Thyroid gland (tissue), 4 donors: Measurements from ENCODE around the gene MRPL2. TPM values are rescaled to one million over a fixed set of nuclear protein-coding genes. Genes with fewer than 3 reads are reported as not detected.

ENCODE experiments used
- DNase-seq, 2 donors: peaks; one replicate each; pipeline ENCODE4 v3.0.0-alpha.2; 2019
- H3K27ac ChIP-seq, 3 donors: fragments of 200-600 bp; sonication (generic); 1 replicate in 2 of 3; 2 replicates in 1 of 3; pipeline ENCODE4 v1.5.1; 2016 to 2019; ENCODE audit warnings: mild to moderate bottlenecking in 1 of 3, moderate library complexity in 1 of 3
- H3K27me3 ChIP-seq: fragments of 200-600 bp; sonication (generic); one replicate; pipeline ENCODE4 v1.5.1; 2019
- H3K36me3 ChIP-seq, 2 donors: fragments of 200-600 bp; sonication (generic); one replicate each; pipeline ENCODE4 v1.5.1; 2016 to 2019
- H3K4me1 ChIP-seq, 2 donors: fragments of 200-600 bp; sonication (generic); one replicate each; pipeline ENCODE4 v1.5.1; 2017 to 2019
- H3K4me3 ChIP-seq, 3 donors: fragments of 200-600 bp; sonication (generic); replicated peaks in 1 of 3; 1 replicate in 2 of 3; 2 replicates in 1 of 3; pipeline ENCODE4 v1.5.1; 2016; ENCODE audit warnings: mild to moderate bottlenecking in 1 of 3
- H3K9me3 ChIP-seq: fragments of 200-600 bp; sonication (generic); one replicate; pipeline ENCODE4 v1.5.1; 2017
- CTCF ChIP-seq, 6 experiments: fragments of 200-600 bp in 3 of 6; fragments of 450-650 bp in 3 of 6; sonication (generic) in 3 of 6; IDR thresholded peaks; one replicate each; pipeline ENCODE4 v1.5.1; 2016 to 2019; ENCODE audit warnings: antibody characterized with exemption in 6 of 6, mild to moderate bottlenecking in 2 of 6, inconsistent platforms in 1 of 6, moderate library complexity in 1 of 6
- POLR2A ChIP-seq, 2 donors: fragments of 450-650 bp; IDR thresholded peaks; one replicate each; pipeline ENCODE4 v1.6.1; 2017; ENCODE audit warnings: antibody characterized with exemption in 2 of 2, mild to moderate bottlenecking in 2 of 2, moderate library complexity in 1 of 2
- WGBS, 2 donors: methylation state at CpG; one replicate each; pipeline ENCODE4 v1.1.5; 2017; 5-methylcytosine and 5-hydroxymethylcytosine counted together
- intact Hi-C: fragments of 100-400 bp; cut with DNase I; formaldehyde crosslinking; loops from one replicate; pipeline ENCODE4 v1.15.1; 2023
- total RNA-seq, 4 donors: library from RNA; depleted of rRNA; stranded (reverse); fragments of >200 nt; gene quantifications; one replicate each; pipeline ENCODE4 v1.2.3, GENCODE V29; 2016

The MRPL2 gene
- total RNA-seq, 4 donors from 2014 or later: 12.9 to 31.9 (median 17.7) TPM

GRCh38 chr6:43077333-43077809 lies 18.1 kb upstream of the MRPL2 start:
- Histone ChIP-seq H3K4me1 (peaks cover 11 to 13% of the 10 kb centered on the region in 2 donors), H3K36me3 (peaks cover 0 to 9% of the 10 kb centered on the region in 2 donors), H3K27me3 (no peaks in the 10 kb centered on the region), H3K27ac (no peak overlapping the region), H3K9me3 (no peaks in the 10 kb centered on the region), H3K4me3 (peak overlapping the region; percentile 42 to 85 (median 81))
- intact Hi-C loops: no loop called here
- DNase-seq: no peak
- TF ChIP-seq POLR2A (IDR thresholded peaks at IDR 0.05) (no peak), CTCF (IDR thresholded peaks at IDR 0.05) (no peak)
- WGBS, 2 donors: 14 to 33% methylated on average over 7 to 8 of the region's 8 CpGs

- Histone ChIP-seq H3K27me3 (no peaks in the 10 kb centered on the region), H3K27ac (peak overlapping the region in 2 of 3 donors; percentile 43 to 74), H3K4me3 (peak overlapping the region; percentile 42 to 85 (median 81)), H3K36me3 (peaks cover 0 to 9% of the 10 kb centered on the region in 2 donors), H3K9me3 (no peaks in the 10 kb centered on the region), H3K4me1 (peaks cover 11 to 13% of the 10 kb centered on the region in 2 donors)
- no peak for TF ChIP-seq CTCF (IDR thresholded peaks at IDR 0.05)
- TF ChIP-seq POLR2A (IDR thresholded peaks at IDR 0.05): no peak
- WGBS, 2 donors: 2 to 6% methylated on average over 11 of the region's 72 CpGs
- intact Hi-C loops: no loop called here
- peak; percentile 62 for DNase-seq
Measured at GRCh38 chr6:43076464-43077332, 17.5 kb upstream of the MRPL2 start.

- H3K4me3 ChIP-seq: peak within 1 kb of the TSS; percentile 42 to 85 (median 81)
- peaks cover 11 to 13% of the 10 kb centered on the region in 2 donors for H3K4me1 ChIP-seq
- intact Hi-C loops: no loop called here
- peak within 1 kb of the TSS in 2 of 3 donors; percentile 43 to 74 for H3K27ac ChIP-seq
- DNase-seq: peak; percentile 77
- no peaks in the 10 kb centered on the region for H3K27me3 ChIP-seq
- 17 to 22% methylated on average over 6 to 13 of the region's 60 CpGs for WGBS, 2 donors
- H3K9me3 ChIP-seq: no peaks in the 10 kb centered on the region
- H3K36me3 ChIP-seq: peaks cover 0 to 9% of the 10 kb centered on the region in 2 donors
- TF ChIP-seq CTCF (IDR thresholded peaks at IDR 0.05) (no peak), POLR2A (IDR thresholded peaks at IDR 0.05) (peak in 1 of 2 donors; percentile 55)
Measured at GRCh38 chr6:43075670-43076463, 16.6 kb upstream of the MRPL2 start, which contains the start of gene PTK7. Gene PTK7, plus strand, starts transcription at chr6:43076314. Its CDS starts 175 bp downstream, at chr6:43076489.

GRCh38 chr6:43074847-43075669 lies 15.8 kb upstream of the MRPL2 start:
- intact Hi-C loops: loop anchor here (5.0 kb wide), 1 partner anchor 67 kb away; no protein-coding TSS in a partner anchor
- Histone ChIP-seq H3K4me3 (no peak overlapping the region), H3K36me3 (peaks cover 0 to 9% of the 10 kb centered on the region in 2 donors), H3K4me1 (peaks cover 11 to 13% of the 10 kb centered on the region in 2 donors), H3K9me3 (no peaks in the 10 kb centered on the region), H3K27me3 (no peaks in the 10 kb centered on the region), H3K27ac (no peak overlapping the region)
- TF ChIP-seq CTCF (IDR thresholded peaks at IDR 0.05) (no peak), POLR2A (IDR thresholded peaks at IDR 0.05) (no peak)
- WGBS, 2 donors: 82 to 83% methylated on average over 5 to 6 of the region's 6 CpGs
- no peak for DNase-seq
